ENCODE data around the gene DPP3.

The DPP3 gene

GRCh38 chr11:66555416-66555815 is 75.2 kb downstream of the DPP3 start:
- DNase-seq (ENCODE audit: low read depth in 2 of 2, low spot score in 1 of 2): no peak

GRCh38 chr11:66556086-66556485 is 75.9 kb downstream of the DPP3 start:
- no peak for DNase-seq (ENCODE audit: low read depth in 2 of 2, low spot score in 1 of 2)

DNA sequence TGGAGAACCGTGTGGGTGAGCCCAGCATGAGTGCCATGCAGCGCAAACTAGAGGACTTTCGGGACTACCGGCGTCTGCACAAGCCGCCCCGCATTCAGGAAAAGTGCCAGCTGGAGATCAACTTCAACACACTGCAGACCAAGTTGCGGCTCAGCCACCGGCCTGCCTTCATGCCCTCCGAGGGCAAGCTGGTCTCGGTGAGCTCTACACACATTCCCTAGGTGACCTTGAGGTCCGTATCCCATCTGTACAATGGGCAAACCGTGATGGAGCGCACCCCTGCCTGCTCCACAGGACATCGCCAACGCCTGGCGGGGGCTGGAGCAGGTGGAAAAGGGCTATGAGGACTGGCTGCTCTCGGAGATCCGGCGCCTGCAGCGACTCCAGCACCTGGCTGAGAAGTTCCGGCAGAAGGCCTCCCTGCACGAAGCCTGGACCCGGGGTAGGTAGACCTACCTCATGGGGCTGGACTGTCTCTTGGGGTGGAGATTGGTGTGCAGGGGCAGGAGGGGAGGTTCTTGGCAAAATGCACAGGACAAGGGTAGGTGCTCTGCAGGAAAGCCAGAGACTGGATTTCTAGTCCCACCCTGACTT is 77.6 kb downstream of the DPP3 start:
- no peak for DNase-seq (ENCODE audit: low read depth in 2 of 2, low spot score in 1 of 2)

All from stimulated activated CD8-positive, alpha-beta memory T cell treated with anti-CD3 and anti-CD28 coated beads, Interleukin-4, amount 100 ng/mL, for 4 hours (primary cell).